ENCODE results near the gene C12orf57. TPM values are rescaled to one million over a fixed set of nuclear protein-coding genes. Genes with fewer than 3 reads are reported as not detected.

The C12orf57 gene
- total RNA-seq, 1 donor from 2014 or later: 225 TPM

GRCh38 chr12:6899837-6900519 is 43.8 kb upstream of the C12orf57 start:
- H3K9me3 Mint-ChIP-seq (ENCODE audit: unreplicated experiment): no peaks in the 10 kb centered on the region
- no peak for DNase-seq (ENCODE audit: low spot score)
- H3K27me3 Mint-ChIP-seq (ENCODE audit: unreplicated experiment): peaks cover 4% of the 10 kb centered on the region
- H3K4me3 Mint-ChIP-seq (ENCODE audit: unreplicated experiment): no peak overlapping the region
- H3K36me3 Mint-ChIP-seq (ENCODE audit: low read depth, unreplicated experiment): peaks cover 4% of the 10 kb centered on the region
- no peak overlapping the region for H3K27ac Mint-ChIP-seq (ENCODE audit: unreplicated experiment)
- TF ChIP-seq, protein P1, sequence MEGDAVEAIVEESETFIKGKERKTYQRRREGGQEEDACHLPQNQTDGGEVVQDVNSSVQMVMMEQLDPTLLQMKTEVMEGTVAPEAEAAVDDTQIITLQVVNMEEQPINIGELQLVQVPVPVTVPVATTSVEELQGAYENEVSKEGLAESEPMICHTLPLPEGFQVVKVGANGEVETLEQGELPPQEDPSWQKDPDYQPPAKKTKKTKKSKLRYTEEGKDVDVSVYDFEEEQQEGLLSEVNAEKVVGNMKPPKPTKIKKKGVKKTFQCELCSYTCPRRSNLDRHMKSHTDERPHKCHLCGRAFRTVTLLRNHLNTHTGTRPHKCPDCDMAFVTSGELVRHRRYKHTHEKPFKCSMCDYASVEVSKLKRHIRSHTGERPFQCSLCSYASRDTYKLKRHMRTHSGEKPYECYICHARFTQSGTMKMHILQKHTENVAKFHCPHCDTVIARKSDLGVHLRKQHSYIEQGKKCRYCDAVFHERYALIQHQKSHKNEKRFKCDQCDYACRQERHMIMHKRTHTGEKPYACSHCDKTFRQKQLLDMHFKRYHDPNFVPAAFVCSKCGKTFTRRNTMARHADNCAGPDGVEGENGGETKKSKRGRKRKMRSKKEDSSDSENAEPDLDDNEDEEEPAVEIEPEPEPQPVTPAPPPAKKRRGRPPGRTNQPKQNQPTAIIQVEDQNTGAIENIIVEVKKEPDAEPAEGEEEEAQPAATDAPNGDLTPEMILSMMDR (IDR thresholded peaks at IDR 0.05; ENCODE audit: unreplicated experiment): no peak
- peaks cover 4% of the 10 kb centered on the region for H3K4me1 Mint-ChIP-seq (ENCODE audit: unreplicated experiment)

DNA sequence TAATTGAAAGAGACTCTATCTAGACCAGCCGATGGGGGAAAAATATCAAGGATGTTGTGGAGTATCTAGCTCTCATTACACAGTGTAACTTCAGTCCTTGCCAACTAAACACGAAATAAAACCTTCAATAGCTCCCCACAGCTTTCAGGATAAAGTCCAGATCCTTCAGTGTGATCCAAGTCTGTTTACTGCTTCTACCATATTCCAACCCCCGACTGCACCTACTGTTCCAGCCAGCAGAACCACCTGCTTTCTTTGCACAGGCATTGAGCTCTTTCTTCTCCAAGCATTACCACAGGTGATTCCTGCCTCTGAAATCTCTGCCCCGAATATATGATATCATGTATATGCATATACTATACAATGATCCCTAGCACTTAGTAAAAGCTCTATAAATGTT is 41.4 kb upstream of the C12orf57 start:
- Mint-ChIP-seq H3K9me3 (ENCODE audit: unreplicated experiment) (no peaks in the 10 kb centered on the region), H3K4me1 (ENCODE audit: unreplicated experiment) (peaks cover 4% of the 10 kb centered on the region), H3K4me3 (ENCODE audit: unreplicated experiment) (no peak overlapping the region), H3K27ac (ENCODE audit: unreplicated experiment) (peak overlapping the region; percentile 4), H3K36me3 (ENCODE audit: low read depth, unreplicated experiment) (peaks cover 4% of the 10 kb centered on the region), H3K27me3 (ENCODE audit: unreplicated experiment) (peaks cover 4% of the 10 kb centered on the region)
- DNase-seq (ENCODE audit: low spot score): no peak
- TF ChIP-seq, protein P1 (IDR thresholded peaks at IDR 0.05; ENCODE audit: unreplicated experiment): no peak

GRCh38 chr12:6903722-6904121 is 40.1 kb upstream of the C12orf57 start:
- H3K27me3 Mint-ChIP-seq (ENCODE audit: unreplicated experiment): peaks cover 7% of the 10 kb centered on the region
- H3K4me3 Mint-ChIP-seq (ENCODE audit: unreplicated experiment): no peak overlapping the region
- H3K36me3 Mint-ChIP-seq (ENCODE audit: low read depth, unreplicated experiment): peaks cover 4% of the 10 kb centered on the region
- H3K27ac Mint-ChIP-seq (ENCODE audit: unreplicated experiment): no peak overlapping the region
- TF ChIP-seq, protein P1 (IDR thresholded peaks at IDR 0.05; ENCODE audit: unreplicated experiment): no peak
- DNase-seq (ENCODE audit: low spot score): no peak
- peaks cover 4% of the 10 kb centered on the region for H3K4me1 Mint-ChIP-seq (ENCODE audit: unreplicated experiment)
- no peaks in the 10 kb centered on the region for H3K9me3 Mint-ChIP-seq (ENCODE audit: unreplicated experiment)

GRCh38 chr12:6904280-6905276 is 39.2 kb upstream of the C12orf57 start, which contains the start of gene LRRC23:
LRRC23 (plus strand) TSS chr12:6904822; CDS start chr12:6905634, 812 bp downstream.
- Mint-ChIP-seq H3K27me3 (ENCODE audit: unreplicated experiment) (peaks cover 6% of the 10 kb centered on the region), H3K9me3 (ENCODE audit: unreplicated experiment) (no peaks in the 10 kb centered on the region), H3K27ac (ENCODE audit: unreplicated experiment) (no peak within 1 kb of the TSS), H3K4me1 (ENCODE audit: unreplicated experiment) (peaks cover 4% of the 10 kb centered on the region), H3K36me3 (ENCODE audit: low read depth, unreplicated experiment) (peaks cover 4% of the 10 kb centered on the region), H3K4me3 (ENCODE audit: unreplicated experiment) (no peak within 1 kb of the TSS)
- TF ChIP-seq, protein P1 (IDR thresholded peaks at IDR 0.05; ENCODE audit: unreplicated experiment): no peak
- DNase-seq (ENCODE audit: low spot score): peak; percentile 97

All from endothelial cell (in vitro differentiated cells).